NAMALWA (cell line): ENCODE measurements around the gene ARFRP1.
A peak's percentile ranks its signal among the peaks of the same experiment; 100 is the strongest.
"Not testable (repeated sequence)": the region's sequence is repeated elsewhere in the genome, so short reads cannot be mapped to it uniquely, and the experiment has no call there.

Source experiments
- DNase-seq: peaks from one replicate; pipeline ENCODE4 v3.0.0-alpha.2; 2015; ENCODE audit warnings: low spot score

The ARFRP1 gene

DNA sequence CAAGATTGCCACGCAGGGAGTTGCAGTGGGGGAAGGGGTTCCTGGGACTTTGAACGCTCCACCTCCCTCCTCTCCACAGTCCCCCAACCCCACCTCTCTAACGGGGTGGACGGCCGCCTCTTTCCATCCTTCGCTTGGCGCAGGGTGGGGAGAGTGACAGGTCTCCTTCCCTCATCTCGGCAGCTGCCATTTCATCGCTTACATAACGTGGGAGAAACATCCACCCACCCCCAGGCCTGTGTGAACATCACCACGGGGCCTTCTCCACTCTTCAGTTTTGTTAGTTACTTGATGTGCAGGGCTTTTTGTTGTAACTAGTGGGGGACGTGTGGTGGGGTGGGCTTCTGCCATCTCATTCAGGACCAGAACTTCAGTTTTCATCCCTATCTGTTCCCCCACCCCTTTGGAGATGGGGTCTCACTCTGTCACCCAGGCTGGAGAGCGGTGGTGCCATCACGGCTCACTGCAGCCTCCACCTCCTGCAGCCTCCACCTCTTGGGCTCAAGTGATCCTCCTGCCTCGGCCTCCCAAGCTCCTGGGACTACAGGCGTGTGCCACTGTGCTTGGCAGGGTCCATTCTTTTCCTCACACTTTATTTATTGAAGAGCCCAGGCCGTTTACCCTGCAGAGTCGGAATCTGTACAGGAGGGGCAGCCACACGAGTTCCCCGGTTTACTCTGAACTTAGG lies 32.0 kb downstream of the ARFRP1 start:
- DNase-seq: no peak

- no peak for DNase-seq
Observed at GRCh38 chr20:63673951-63674350, 33.8 kb downstream of the ARFRP1 start.

DNA sequence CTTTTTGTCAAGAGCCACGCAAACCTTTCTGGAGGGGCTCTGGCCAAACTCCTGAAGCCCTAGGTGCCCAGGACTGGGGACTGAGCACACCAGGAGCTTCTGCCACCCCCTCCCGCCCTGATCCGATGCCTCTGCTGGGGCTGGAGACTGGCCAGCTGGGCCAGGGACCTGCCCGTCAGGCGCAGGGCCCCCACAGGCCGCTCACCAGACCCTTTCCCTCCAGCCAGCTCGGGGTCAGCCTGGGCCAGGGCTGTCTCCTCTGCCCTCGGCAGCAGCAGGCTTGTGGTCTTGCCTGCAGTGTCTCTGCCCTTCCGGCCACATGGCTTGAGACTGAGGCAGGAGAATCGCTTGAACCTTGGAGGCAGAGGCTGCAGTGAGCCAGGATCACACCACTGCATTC lies 35.1 kb downstream of the ARFRP1 start:
- DNase-seq: no peak

GRCh38 chr20:63671695-63672094 lies 36.1 kb downstream of the ARFRP1 start:
- DNase-seq: not testable (repeated sequence)

DNA sequence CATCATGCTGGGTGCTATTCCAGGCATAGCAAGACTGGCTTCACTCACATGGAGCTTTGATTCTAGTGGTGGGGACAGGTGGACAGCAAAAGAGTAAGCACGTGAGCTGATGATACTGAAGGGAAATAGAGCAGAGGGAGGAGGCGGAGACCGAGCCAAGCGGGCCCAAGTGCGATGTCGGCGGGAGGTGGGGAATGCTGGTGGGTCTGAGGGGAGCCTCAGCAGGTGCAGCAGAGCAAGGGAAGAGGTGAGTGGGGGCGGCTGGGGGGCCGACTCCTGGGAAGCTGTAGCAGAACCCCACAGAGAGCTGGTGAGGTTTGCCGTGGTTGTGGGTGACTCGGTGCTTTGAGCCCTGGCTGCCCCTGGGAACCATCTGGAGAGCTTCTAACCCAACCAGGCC lies 39.4 kb downstream of the ARFRP1 start:
- no peak for DNase-seq

DNA sequence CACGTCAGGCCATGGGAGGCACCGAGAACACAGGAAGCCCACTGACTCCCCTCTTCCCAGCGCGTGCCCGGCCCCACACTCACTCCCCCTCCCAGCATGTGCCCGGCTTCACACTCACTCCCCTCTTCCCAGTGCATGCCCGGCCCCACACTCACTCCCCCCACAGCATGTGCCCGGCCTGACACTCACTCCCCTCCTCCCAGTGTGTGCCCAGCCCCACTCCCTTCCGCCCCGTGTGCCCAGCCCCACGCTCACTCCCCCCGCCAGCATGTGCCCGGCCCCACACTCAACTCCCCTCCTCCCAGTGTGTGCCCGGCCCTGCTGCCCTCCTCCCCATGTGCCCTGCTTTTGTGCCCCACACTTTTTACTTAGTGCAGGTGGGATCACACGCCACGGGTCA lies 39.9 kb downstream of the ARFRP1 start:
- DNase-seq: no peak

DNA sequence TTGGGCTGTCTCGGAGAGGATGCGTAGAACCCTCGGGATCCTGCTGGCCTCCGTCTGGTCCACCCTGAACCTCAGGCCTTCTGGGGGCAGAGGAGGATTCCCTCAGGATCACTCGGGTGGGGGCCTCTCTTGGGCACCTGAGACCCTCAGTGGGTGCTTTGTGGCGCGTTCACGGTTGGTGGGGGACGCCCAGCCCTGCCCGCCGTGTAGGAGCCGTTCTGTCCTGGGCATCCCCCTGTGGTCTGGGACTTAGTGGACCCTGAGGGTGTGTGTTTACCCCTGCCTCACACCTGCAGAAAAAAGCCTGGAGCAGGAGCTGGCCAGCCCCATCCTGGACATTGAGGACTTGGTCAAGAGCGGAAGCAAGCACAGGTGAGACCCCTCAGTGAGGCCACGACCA lies 42.1 kb downstream of the ARFRP1 start:
- no peak for DNase-seq

DNA sequence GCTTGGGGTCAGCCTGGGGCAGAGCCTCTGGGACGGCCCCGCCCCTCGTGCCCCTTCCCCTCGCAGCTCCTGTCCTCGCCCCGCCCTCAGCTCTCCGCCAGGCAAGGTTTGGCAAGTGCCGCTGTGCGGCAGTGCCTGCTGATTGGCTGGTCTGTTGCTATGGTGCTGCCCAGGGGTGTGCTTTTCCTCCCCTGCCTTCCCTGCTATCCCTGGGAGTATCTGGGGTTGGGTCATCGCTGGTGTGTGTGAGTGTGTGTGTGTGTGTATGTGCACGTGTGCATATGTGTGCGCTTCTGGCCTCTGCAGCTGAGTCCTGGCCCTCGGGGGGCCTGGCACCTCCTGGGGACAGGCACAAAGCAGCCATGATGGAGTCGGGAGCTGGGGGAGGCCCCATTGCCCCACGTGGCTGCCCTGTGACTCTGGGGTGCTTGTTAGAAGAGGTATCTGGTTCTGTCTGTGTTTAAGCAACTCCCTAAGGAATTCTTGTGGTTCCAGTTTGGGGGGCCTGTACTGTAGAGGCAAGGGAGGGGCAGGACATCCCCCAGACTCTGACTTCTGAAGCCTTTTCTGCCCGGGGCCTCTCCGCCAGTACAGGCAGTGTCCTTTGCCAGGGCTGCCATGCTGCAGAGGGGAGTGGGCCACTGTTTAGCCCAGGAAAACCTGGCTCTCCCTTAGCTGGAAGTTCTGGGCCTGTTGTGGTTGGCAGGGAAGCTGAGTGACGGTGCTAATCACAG lies 42.7 kb downstream of the ARFRP1 start:
- DNase-seq: no peak

GRCh38 chr20:63664143-63664851 lies 43.5 kb downstream of the ARFRP1 start:
- no peak for DNase-seq

DNA sequence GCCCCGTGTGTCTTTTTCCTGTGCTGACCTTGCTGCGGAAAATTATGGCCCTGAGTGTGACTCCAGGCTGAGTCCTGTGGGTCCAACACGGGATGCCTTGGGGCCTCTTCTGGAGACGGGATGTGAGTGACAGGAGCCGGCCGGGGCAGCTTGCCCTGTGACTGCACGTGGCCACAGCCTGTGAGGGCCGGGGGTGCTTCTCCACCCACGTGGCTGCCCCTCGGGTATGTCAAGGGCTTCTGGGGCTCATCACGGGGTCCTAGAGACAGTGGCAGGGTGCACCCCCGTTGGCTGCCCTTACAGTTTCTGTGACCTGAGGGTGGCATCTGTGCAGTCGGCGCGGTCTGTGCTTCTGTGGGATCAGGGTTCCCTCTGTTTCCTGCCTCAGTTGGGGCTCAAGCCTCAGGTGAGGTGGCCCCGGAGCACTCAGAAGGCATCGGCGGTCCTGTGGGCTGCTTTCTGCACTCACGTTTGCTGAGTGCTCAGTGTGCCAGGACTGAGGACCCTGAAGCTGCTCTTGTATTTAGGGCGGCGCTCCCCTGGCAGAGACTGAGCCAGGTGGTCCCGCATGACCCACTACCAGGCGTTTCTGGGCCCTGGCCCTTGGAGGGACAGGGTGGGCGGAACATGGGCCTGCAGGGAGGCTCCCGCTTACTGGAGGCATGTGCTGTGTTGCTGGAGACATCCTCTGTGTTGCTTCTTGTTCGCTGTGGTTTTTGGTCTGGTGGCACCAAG lies 44.3 kb downstream of the ARFRP1 start:
- no peak for DNase-seq

- no peak for DNase-seq
Observed at GRCh38 chr20:63662813-63663189, 45.0 kb downstream of the ARFRP1 start.

DNA sequence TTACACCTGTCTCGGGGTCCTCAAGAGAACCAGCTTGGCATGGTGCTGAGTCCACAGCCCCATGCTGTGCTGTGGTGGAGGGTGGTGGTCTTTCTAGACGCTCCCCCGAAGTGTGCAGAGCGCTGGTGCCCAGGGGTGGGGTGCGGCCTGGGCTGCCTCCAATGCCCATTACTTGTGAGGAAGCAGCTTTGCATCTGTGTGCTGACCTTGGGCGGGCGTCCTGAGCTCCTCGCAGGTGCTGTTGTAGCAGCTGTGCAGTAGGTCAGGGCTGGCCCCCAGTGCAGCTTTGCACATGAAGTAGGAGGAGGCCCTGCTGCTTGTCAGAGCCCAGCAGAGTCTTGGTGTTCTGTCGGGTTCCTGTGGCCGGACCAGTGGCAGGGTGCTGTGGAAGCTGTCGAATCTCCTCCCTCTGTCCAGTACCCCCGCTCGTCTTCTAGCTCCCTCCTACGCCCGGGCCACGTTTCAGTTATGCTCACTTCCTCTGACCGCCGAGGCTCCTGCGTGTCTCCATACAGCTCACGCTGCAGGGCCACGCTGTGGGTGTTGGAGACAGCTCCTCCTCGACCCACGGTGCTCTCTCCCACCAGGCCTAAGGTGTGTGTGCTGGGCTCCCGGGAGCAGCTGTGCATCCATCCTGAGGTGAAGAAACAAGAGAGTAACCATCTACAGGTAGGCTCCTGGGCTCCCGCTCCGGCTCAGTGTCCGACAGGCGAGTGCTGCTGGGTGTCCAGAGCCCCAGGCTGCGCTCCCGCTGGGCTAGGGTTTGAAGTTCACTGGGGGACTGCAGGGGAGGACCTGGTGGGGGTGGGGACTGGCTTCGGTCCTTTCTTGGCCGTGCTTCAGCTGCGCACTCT lies 45.6 kb downstream of the ARFRP1 start:
- no peak for DNase-seq

DNA sequence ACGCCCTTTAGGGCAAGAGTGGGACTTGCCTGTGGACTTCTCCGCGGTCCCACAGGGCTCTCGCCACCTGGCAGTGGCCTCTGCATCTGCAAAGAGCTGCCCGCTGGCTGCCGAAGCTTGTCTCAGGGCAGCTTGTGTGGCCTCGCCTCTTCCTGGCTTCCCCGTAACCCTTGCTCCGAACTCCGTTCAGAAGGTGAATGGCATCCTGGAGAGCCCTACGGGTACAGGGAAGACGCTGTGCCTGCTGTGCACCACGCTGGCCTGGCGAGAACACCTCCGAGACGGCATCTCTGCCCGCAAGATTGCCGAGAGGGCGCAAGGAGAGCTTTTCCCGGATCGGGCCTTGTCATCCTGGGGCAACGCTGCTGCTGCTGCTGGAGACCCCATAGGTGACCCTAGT lies 46.7 kb downstream of the ARFRP1 start:
- no peak for DNase-seq

GRCh38 chr20:63660622-63661021 lies 47.2 kb downstream of the ARFRP1 start:
- DNase-seq: no peak

DNA sequence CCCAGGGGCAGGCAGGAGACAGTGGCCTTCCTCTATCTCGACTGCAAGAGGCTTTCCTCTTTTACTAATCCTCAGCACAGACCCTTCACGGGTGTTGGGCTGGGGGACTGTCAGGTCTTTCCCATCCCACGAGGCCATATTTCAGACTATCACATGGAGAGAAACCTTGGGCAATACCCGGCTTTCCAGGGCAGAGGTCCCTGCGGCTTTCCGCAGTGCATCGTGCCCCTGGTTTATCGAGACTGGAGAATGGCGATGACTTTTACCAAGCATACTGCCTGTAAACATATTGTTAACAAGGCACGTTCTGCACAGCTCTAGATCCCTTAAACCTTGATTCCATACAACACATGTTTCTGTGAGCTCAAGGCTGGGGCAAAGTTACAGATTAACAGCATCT lies 47.6 kb downstream of the ARFRP1 start:
- DNase-seq: not testable (repeated sequence)

DNA sequence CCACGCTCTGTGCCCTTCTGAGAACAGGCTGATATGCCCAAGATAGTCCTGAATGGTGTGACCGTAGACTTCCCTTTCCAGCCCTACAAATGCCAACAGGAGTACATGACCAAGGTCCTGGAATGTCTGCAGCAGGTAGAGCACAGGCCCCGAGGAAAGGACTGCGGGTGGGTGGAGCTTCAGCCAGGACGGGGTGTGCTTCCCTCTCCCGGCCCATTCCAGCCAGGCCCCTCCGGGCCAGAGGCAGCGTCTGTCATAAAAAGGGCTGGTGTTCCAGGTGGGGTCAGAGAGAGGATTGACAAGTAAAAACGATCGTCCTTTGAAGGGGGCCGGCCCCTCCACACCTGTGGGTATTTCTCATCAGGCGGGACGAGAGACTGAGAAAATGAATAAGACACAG lies 48.4 kb downstream of the ARFRP1 start:
- DNase-seq: no peak

DNA sequence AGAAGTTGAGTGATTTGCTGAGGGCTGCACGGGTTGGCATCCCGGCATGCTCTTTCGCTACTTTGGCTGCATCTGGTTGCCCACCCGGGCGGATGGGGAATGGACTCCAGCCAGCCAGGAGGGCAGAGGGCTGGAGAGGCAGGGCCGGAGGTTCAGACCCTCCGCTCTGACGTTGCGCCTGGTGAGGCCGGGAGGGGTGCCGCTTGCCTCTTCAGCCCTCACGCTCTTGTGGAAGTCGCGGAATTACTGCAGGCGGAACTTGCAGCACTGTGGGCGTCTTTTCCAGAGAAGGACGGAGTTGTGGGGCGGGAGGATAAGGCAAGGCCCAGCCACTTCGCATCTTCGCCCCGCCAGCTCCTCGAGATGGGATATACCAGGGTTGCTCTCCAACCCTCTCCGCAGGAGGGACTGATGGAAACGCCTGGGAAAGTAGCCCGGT lies 49.0 kb downstream of the ARFRP1 start:
- DNase-seq: no peak

DNA sequence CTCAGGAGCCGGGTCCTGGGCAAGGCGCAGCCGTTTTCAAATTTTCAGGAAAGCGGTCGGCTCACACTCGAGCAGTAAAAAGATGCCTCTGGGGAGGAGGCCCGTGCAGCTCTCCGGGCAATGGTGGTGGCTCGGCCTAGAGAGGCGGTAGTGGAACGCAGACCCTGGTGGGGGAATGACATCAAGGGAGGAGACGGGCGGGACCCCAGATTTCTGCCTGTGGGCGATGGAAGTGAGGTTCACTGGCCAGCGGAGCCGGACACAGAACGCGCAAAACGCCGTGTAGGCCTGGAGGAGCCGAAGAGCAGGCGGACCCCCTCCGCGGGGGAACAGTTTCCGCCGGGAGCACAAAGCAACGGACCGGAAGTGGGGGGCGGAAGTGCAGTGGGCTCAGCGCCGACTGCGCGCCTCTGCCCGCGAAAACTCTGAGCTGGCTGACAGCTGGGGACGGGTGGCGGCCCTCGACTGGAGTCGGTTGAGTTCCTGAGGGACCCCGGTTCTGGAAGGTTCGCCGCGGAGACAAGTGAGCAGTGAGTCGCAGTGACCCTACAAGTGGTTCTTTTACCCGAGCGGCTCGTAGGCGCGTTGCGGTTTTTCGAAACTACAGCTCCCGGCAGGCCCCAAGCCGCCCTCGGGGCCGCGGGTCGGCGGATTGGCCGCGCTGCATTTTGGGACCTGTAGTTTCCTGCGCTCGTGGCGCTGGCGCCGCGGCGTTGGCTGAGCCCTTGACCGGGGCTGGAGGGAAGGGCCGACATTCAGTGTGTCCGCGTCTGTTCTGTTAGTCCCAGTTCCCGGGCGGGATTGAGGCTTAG lies 49.6 kb downstream of the ARFRP1 start, which contains the start of gene RTEL1:
TSS of gene RTEL1 (plus strand) at position 376 of the 812 bp plus-strand sequence. CDS start 1,091 bp downstream, outside the sequence.
- peak; percentile 89 for DNase-seq

DNA sequence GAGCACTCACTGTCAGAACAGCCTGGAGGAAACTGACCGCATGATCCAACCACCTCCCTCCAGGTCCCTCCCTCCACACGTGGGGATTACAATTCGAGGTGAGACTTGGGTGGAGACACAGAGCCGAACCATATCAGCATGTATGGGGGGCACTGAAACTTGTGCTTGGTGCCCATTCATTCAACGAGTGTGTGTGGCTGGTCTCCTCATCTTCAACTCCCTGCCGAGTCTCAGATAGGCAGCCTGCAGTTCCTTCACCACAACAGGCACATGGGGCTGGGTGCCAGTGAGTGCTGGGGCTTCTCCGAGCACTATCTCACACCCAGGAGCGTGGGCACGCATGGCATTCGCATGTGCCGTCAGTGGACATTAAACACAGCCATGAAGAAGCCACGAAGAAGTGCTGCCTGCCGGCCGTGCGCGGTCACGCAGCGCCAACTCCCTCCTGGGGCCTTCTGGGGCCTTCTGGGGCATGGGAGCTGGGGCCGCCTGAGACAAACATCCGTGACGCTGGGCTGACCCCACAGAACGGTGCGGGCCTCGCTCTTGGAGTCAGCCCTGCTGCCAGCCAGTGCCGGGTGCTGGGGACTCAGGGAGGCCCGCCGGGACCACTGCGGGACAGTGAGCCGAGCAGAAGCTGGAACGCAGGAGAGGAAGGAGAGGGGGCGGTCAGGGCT lies 50.4 kb downstream of the ARFRP1 start:
- DNase-seq: no peak

DNA sequence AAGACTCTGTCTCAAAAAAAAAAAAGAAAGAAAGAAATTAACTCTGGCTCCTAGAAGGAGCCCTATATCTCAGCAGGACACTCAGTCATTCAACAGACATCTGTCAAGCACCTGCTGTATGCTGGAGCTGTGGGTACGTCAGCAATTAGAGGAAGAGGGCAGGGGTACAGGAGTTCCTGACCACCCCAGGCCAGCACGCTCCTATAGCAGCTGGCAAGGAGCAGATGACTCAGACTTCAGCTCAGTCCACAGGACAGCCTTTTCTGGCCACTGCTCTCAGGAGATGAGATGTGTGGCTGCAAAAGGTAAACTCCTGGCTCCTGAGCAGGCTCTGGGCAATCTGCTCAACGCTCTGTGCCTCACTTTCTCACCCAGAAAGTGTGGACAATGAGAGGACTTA lies 51.3 kb downstream of the ARFRP1 start:
- DNase-seq: no peak
